Effector memory CD8-positive, alpha-beta T cell (primary cell): ENCODE results near the gene RNASET2.

ENCODE experiments used
- ATAC-seq: fragments of 150-1000 bp; cut with Tn5 transposase; replicated peaks from 2 replicates; pipeline ENCODE4 v1.10.0; 2021; ENCODE audit warnings: mild to moderate bottlenecking, moderate library complexity
- DNase-seq, 3 experiments: peaks; one replicate each; pipeline ENCODE4 v3.0.0; 2021
- H3K27ac Mint-ChIP-seq, 2 donors: one replicate each; pipeline ENCODE4 v1.8.0; 2022; ENCODE audit warnings: mild to moderate bottlenecking in 2 of 2, mixed read lengths in 2 of 2, moderate library complexity in 2 of 2
- H3K27me3 Mint-ChIP-seq, 2 donors: one replicate each; pipeline ENCODE4 v1.8.0; 2022; ENCODE audit warnings: mixed read lengths in 2 of 2
- H3K36me3 Mint-ChIP-seq: one replicate; pipeline ENCODE4 v1.8.0; 2022; ENCODE audit warnings: mild to moderate bottlenecking, moderate library complexity, mixed read lengths; ENCODE audit not compliant: insufficient read depth
- H3K4me1 Mint-ChIP-seq, 2 donors: one replicate each; pipeline ENCODE4 v1.8.0; 2022; ENCODE audit warnings: low read depth in 2 of 2, mixed read lengths in 2 of 2
- H3K4me3 Mint-ChIP-seq, 2 donors: one replicate each; pipeline ENCODE4 v1.8.0; 2022; ENCODE audit warnings: mild to moderate bottlenecking in 2 of 2, mixed read lengths in 2 of 2, moderate library complexity in 2 of 2
- H3K9me3 Mint-ChIP-seq, 2 donors: one replicate each; pipeline ENCODE4 v1.8.0; 2022; ENCODE audit warnings: mixed read lengths in 2 of 2

The RNASET2 gene

DNA sequence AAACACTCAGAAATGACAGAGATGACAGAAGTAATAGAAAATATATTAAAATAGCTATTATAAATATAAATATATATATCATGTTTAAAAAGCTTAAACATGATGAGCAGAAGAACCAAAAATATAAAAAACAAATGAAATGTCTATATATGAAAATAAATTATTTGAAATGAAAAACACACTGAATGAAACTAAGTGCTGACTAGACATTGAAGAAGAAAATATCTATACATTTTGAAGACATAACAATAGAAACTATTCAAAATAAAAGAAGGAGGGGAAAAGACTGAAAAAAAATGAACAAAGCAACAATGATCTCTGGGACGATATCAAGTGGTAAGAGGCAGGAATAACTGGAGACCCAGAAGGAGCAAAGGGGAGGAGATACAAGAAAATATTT lies 76.8 kb downstream of the RNASET2 start:
- ATAC-seq = no peak
- no peak overlapping the region for H3K27ac Mint-ChIP-seq
- H3K9me3 Mint-ChIP-seq = no peaks in the 10 kb centered on the region
- H3K4me3 Mint-ChIP-seq = no peak overlapping the region
- H3K36me3 Mint-ChIP-seq = peaks cover 3% of the 10 kb centered on the region
- no peaks in the 10 kb centered on the region for H3K27me3 Mint-ChIP-seq
- DNase-seq = no peak
- no peaks in the 10 kb centered on the region for H3K4me1 Mint-ChIP-seq
